D341Med (cell line): ENCODE results near the gene CRIP1.
A peak's percentile ranks its signal among the peaks of the same experiment; 100 is the strongest.

Experiments used
- DNase-seq: peaks from one replicate; pipeline ENCODE4 v3.0.0; 2012; ENCODE audit warnings: low spot score

The CRIP1 gene

GRCh38 chr14:105470350-105471296 is 16.1 kb upstream of the CRIP1 start:
- DNase-seq = peak; percentile 78

DNA sequence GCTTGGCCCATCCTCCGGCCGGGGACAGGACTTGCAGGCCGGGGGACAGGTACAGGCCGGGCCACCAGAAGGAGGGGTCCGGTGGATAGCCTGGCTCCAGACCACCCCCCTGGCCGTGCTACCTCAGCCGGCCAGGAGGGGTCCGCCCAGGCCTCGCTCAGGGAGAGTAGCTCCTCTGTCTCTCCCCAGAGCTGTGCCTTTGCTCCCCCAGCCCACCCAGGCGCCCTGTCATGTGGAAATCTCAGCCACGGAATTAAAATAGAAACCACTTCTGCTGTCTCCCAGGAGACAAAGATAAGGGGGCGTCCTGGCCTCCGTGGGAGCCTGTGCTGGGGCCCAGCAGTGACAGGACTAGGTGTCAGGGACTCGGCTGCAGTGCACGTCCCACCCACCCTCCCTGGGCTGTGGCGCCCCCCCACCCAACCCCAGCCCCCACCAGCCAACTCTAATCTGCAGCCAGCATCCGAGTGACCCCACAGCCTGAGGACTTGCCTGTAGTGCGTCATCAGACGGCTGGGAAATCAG is 15.3 kb upstream of the CRIP1 start:
- DNase-seq = peak; percentile 73

GRCh38 chr14:105471823-105472485 is 14.7 kb upstream of the CRIP1 start:
- DNase-seq = no peak

GRCh38 chr14:105472486-105472991 is 14.1 kb upstream of the CRIP1 start:
- no peak for DNase-seq

GRCh38 chr14:105473033-105473676 is 13.5 kb upstream of the CRIP1 start:
- no peak for DNase-seq

- peak; percentile 94 for DNase-seq
These were observed 12.8 kb upstream of the CRIP1 start for GRCh38 chr14:105473677-105474482.

DNA sequence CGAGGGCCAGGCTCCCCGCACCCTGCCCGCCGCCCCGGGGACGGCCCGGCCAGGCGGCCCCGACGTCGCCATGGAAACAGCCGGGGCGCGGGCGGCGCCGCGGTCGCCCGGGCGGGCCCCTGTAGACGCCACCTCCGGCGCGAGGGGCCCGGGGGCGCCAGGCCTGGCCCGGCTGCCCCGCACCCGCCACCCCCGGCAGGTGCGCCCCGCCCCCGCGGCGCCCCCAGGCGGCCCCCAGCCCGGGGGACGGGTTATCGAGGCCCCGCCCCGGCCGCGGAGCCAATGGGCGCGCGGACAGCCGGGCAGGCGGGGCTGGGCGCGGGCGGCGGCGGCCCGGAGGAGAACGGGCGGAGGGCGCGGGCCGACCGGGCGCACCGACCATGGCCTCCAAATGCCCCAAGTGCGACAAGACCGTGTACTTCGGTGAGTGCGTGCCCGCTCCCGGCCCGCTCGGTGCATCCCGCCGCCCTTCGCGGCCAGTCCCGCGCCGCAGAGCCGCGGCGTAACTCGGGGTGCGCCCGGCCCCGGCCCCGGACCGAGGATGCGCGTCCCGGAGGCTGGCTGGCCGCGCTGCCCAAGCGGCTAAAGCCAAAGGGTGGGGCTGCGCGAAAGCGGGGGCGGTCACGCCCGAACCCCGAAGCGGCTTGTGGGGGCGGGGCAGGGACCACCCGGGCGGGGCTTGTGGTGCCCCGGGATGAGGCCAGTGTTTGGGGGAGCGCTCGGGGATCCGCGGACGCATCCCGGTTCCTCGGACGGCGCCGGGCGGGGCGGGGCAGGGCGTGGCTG is 12.0 kb upstream of the CRIP1 start, which contains the start of gene CRIP2:
CRIP2 (plus strand) TSS at position 339 of the 786 bp plus-strand sequence; CDS start at position 381, 42 bp downstream.
- peak; percentile 93 for DNase-seq

DNA sequence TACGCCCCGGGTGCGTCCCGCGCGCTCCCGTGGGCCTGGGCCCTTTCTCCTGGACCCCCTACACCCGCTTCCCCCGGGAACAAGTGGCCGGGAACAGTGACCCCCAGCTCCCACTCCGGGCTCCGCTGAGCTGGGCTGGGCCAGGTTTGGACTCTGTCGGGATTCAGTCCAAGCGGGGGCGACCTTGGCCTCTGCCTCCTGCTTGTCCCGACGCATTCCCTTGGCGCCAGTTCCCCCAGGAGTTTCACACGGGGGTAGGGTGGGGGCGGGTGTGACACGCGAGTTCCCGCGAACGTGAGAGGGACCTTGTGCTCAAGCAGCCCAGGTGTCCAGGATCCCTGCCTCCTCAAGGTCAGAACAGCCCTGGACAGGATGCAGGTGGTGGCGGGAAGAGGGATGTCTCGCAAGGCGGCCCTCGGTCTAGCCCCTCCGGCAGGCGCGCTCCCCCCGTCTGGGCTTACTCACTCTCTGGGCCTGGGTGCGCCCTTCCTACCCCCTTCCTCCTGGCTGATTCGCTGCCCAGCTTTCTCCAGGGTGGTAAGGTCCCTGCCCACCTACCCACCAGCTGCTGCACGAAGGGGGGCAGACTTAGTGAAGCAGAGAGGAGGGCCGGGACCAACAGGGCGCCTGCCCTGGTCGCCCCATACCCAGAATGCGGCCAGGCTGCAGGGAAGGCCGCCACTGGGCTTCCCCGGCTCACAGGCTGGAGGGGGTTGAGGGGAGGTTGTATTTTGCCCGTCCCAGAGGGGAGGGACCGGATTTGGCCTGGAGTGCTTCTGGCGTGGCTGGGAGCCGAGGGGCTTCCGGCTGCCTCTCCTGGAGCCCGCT is 11.2 kb upstream of the CRIP1 start:
- peak; percentile 55 for DNase-seq

DNA sequence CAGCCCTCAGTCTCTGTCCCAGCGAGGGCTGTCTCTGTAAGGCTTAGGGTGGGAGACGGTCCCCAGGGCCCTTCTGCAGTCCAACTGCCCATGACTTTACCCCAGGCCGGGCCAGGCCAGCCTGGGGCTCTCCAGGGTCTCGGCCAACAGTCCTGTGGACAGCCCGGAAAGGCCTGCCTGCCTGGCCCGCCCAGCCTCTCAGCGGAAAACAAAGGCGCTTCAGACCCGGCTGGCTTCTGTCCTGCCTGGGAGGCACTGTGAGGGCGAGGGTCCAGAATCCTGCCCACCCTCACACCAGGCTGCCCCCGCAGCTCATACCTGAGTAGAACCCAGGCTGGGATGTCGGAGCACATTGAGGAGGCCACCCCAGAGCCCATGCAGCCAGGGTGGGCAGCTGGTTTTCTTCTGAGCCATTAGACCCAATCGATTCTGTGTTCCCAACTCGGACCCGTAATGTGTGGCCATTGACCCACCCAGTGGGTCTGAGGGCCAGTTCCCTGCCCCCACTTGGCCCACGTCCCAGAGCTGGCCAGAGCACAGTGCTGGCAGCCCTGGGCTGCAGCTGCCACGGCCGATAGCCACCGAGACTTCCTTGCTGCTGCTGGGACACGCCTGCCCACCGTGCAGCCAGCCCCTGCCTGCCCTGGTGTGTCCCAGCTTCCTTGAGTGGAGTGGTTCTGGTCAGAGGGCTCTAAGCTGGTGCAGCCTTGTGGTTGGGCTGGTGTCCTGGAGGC is 10.4 kb upstream of the CRIP1 start:
- no peak for DNase-seq

- no peak for DNase-seq
These were observed 9.6 kb upstream of the CRIP1 start for GRCh38 chr14:105476831-105477659.

- DNase-seq = no peak
These were observed 8.9 kb upstream of the CRIP1 start for GRCh38 chr14:105477660-105478397.

GRCh38 chr14:105478398-105479251 is 8.1 kb upstream of the CRIP1 start:
- no peak for DNase-seq

DNA sequence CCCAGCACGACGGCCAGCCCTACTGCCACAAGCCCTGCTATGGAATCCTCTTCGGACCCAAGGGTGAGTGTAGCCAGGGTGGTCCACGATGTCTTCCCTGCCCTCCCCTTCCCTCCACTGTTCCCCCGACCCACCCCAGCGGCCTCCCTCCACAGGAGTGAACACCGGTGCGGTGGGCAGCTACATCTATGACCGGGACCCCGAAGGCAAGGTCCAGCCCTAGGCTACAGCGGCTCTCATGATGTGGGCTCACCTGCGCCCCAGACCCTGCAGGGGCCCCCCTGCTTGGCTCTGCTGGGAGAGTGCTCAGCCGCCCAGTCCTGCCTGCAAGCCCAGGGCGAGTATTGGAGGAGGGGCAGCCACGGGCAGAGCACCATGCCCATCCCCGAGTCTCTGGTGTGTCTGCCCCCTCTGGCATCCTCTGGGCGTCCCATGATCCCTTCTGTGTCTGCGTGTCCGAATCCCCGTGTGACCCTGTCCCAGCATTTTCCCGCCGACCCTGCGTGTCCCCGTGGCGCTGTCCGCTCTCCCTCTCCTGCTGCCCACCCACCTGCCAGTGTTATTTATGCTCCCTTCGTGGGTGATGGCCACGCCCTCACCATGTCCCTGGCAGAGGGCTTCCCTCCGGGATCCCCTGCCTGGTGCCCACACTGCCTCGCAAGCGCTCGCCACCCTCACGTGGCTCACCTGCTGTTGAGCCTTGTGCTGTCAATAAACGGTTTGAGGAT is 7.1 kb upstream of the CRIP1 start:
- DNase-seq = no peak

- DNase-seq = no peak
These were observed 6.4 kb upstream of the CRIP1 start for GRCh38 chr14:105480199-105480746.
